ENCODE measurements around the gene MYCBP2. TPM values are rescaled to one million over a fixed set of nuclear protein-coding genes. Genes with fewer than 3 reads are reported as not detected.
"Not testable (repeated sequence)": the region's sequence is repeated elsewhere in the genome, so short reads cannot be mapped to it uniquely, and the experiment has no call there.

The MYCBP2 gene
- total RNA-seq, 1 experiment from 2014 or later = 57.8 TPM

- Histone ChIP-seq H3K36me3 (ENCODE audit: insufficient read depth, low read length, poor library complexity, severe bottlenecking) (peaks cover 67% of the 10 kb centered on the region), H3K27ac (ENCODE audit: low read depth, low read length, poor library complexity, severe bottlenecking) (no peak overlapping the region), H3K4me3 (ENCODE audit: low read depth, low read length, poor library complexity, severe bottlenecking) (no peak overlapping the region), H3K27me3 (replicated peaks; ENCODE audit: insufficient read depth, low read depth, low read length, poor library complexity) (no peaks in the 10 kb centered on the region), H3K9me3 (ENCODE audit: low read depth, low read length, poor library complexity, severe bottlenecking) (no peaks in the 10 kb centered on the region), H3K4me1 (ENCODE audit: insufficient read depth, low read length, poor library complexity, severe bottlenecking) (no peaks in the 10 kb centered on the region)
- BruUV-seq (replicated peaks) = no TSS peak
- TF ChIP-seq CTCF (conservative IDR thresholded peaks at IDR 0.05; ENCODE audit: low read depth, low read length) (no peak), EZH2 (IDR thresholded peaks at IDR 0.05; ENCODE audit: borderline replicate concordance, low read depth, low read length, poor library complexity, severe bottlenecking) (no peak)
- ChIA-PET POLR2A (ENCODE audit: low non-redundant PET) (no interaction called here), CTCF (no interaction called here)
- DNase-seq (ENCODE audit: low spot score) = no peak
- intact Hi-C loops (cut with micrococcal nuclease; ENCODE audit: unreplicated experiment) = no loop called here
Observed at GRCh38 chr13:77014906-77015685, 311.8 kb downstream of the MYCBP2 start.

- H3K36me3 ChIP-seq (ENCODE audit: insufficient read depth, low read length, poor library complexity, severe bottlenecking) = peaks cover 77% of the 10 kb centered on the region
- no peak overlapping the region for H3K27ac ChIP-seq (ENCODE audit: low read depth, low read length, poor library complexity, severe bottlenecking)
- no peaks in the 10 kb centered on the region for H3K27me3 ChIP-seq (replicated peaks; ENCODE audit: insufficient read depth, low read depth, low read length, poor library complexity)
- ChIA-PET POLR2A (ENCODE audit: low non-redundant PET) (no interaction called here), CTCF (no interaction called here)
- H3K4me3 ChIP-seq (ENCODE audit: low read depth, low read length, poor library complexity, severe bottlenecking) = no peak overlapping the region
- intact Hi-C loops (cut with micrococcal nuclease; ENCODE audit: unreplicated experiment) = no loop called here
- DNase-seq (ENCODE audit: low spot score) = no peak
- no peaks in the 10 kb centered on the region for H3K4me1 ChIP-seq (ENCODE audit: insufficient read depth, low read length, poor library complexity, severe bottlenecking)
- TF ChIP-seq EZH2 (IDR thresholded peaks at IDR 0.05; ENCODE audit: borderline replicate concordance, low read depth, low read length, poor library complexity, severe bottlenecking) (no peak), CTCF (conservative IDR thresholded peaks at IDR 0.05; ENCODE audit: low read depth, low read length) (no peak)
- no peaks in the 10 kb centered on the region for H3K9me3 ChIP-seq (ENCODE audit: low read depth, low read length, poor library complexity, severe bottlenecking)
- BruUV-seq (replicated peaks) = no TSS peak
Observed at GRCh38 chr13:77013853-77014542, 312.9 kb downstream of the MYCBP2 start.

GRCh38 chr13:77009719-77010118 is 317.2 kb downstream of the MYCBP2 start:
- H3K9me3 ChIP-seq (ENCODE audit: low read depth, low read length, poor library complexity, severe bottlenecking); H3K27me3 ChIP-seq (replicated peaks; ENCODE audit: insufficient read depth, low read depth, low read length, poor library complexity); POLR2A ChIA-PET (ENCODE audit: low non-redundant PET); DNase-seq (ENCODE audit: low spot score); CTCF ChIA-PET; H3K27ac ChIP-seq (ENCODE audit: low read depth, low read length, poor library complexity, severe bottlenecking); H3K4me1 ChIP-seq (ENCODE audit: insufficient read depth, low read length, poor library complexity, severe bottlenecking); H3K4me3 ChIP-seq (ENCODE audit: low read depth, low read length, poor library complexity, severe bottlenecking); BruUV-seq (replicated peaks); intact Hi-C loops (cut with micrococcal nuclease; ENCODE audit: unreplicated experiment): not testable (repeated sequence)
- peaks cover 54% of the 10 kb centered on the region for H3K36me3 ChIP-seq (ENCODE audit: insufficient read depth, low read length, poor library complexity, severe bottlenecking)
